Measurements from ENCODE around the gene MORN1. TPM values are rescaled to one million over a fixed set of nuclear protein-coding genes. Genes with fewer than 3 reads are reported as not detected.
A peak's percentile ranks its signal among the peaks of the same experiment; 100 is the strongest.
"Not testable (repeated sequence)": the region's sequence is repeated elsewhere in the genome, so short reads cannot be mapped to it uniquely, and the experiment has no call there.

The MORN1 gene
- total RNA-seq = 1 to 10 TPM; 3.1 to 7.1 (median 4.5) TPM
- long read RNA-seq, partial matches to known transcripts = 0 of 1 reads
- long read RNA-seq, other reads (novel, unspliced or antisense) = 1 of 1 reads

DNA sequence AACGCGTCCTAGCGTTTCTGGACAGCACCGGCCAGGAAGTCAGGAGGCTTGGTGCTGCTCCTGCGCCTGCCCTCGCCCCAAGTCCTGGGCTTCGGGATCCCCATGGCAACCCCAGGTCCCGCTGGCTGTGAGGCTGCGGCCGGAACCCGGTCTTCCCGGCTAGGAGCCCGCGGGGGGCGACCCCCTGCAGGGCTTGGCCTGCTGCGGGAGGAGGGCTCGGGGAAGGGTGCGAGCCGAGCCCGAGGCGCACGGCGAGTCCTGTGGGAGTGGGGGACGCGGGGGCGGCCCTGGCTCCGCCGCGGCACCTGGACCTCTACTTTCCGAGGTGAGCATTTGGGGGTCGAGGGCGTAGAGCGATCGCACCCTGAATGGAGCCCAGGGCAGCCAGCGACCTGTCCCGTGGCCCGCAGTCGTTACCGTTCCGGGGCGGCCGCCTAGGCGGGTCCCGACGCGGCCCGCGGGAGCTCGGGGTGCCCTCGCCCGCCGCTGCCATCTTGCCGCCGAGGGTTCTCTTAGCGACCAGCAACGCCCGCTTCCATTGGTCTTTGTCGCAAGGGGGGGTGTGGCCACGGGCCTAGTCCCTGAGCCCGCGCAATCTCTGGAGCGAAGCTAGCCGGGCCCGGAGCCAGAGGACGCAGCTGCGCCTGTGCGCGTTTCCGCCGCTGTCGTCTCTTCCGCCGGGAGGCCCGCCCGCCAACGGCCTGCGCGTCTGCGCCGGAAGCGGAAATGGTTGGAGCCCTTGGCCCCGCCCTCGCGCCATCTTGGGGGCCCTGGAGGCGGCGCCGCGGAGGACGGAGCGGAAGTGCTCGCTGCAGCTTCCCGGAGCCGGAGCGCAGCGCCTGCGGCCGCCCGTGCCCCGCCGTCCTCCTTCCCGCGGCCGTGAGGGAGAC, at the start of gene MORN1, which contains the start of gene RER1:
MORN1 (minus strand) TSS at position 514 of the 890 bp plus-strand sequence; CDS start at position 493, 21 bp downstream.
RER1 (plus strand) TSS at position 801 of the 890 bp plus-strand sequence. CDS start 3,950 bp downstream, outside the sequence.
- 0% methylated on average over 4 of the region's 103 CpGs for WGBS (ENCODE audit: insufficient coverage, low coverage, low lambda C conversion rate, missing lambda C conversion rate)
- ATAC-seq (peak; percentile 91 to 96 (median 94)), DNase-seq (peak; percentile 100)
- Histone ChIP-seq H3K9me3 (no peaks in the 10 kb centered on the region), H3K4me3 (peak within 1 kb of the TSS; percentile 86 to 99 (median 96)), H3K27ac (peak within 1 kb of the TSS; percentile 45 to 72 (median 69)), H3K27me3 (no peaks in the 10 kb centered on the region), H3K4me1 (peaks cover 0 to 21% (median 5%) of the 10 kb centered on the region in 4 donors), H3K36me3 (peaks cover 0 to 8% (median 4%) of the 10 kb centered on the region in 4 donors)
- TF ChIP-seq CTCF (IDR thresholded peaks at IDR 0.05) = peak in 1 of 4 donors; percentile 12
- peak; percentile 95 for TF ChIP-seq POLR2A (IDR thresholded peaks at IDR 0.05)
- intact Hi-C loops (cut with DNase I) = no loop called here

GRCh38 chr1:2440346-2440745, 49.0 kb upstream of the MORN1 start:
- H3K4me1 ChIP-seq; H3K4me3 ChIP-seq; H3K9me3 ChIP-seq; DNase-seq; ATAC-seq; H3K27ac ChIP-seq; H3K36me3 ChIP-seq; intact Hi-C loops (cut with DNase I); H3K27me3 ChIP-seq: not testable (repeated sequence)
- WGBS (ENCODE audit: insufficient coverage, low coverage, low lambda C conversion rate, missing lambda C conversion rate) = 91% methylated on average over 14 of the region's 23 CpGs

DNA sequence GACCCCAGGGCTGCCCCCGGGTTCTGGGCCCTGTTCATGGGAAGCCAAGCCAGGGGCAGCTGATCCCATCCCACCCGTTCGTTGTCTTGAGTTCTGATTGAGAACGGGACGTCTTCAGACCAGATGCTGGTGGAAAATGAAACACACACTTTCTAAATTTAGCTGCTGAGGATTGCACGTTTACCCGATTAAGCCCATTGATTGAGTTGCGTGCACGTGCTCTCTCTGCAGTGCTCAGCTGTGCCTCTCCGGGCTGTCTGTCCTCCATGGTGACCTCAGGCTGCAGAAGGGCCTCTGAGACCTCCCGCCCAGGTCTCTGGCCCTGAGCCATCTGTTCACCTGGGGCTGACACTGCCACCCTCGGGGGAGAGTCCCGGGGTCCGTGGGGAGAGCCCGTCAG, 48.0 kb upstream of the MORN1 start:
- Histone ChIP-seq H3K36me3 (no peaks in the 10 kb centered on the region), H3K27me3 (peaks cover 0 to 9% of the 10 kb centered on the region in 2 donors), H3K4me1 (no peaks in the 10 kb centered on the region), H3K27ac (no peak overlapping the region), H3K9me3 (no peaks in the 10 kb centered on the region), H3K4me3 (no peak overlapping the region)
- ATAC-seq = no peak
- TF ChIP-seq POLR2A (IDR thresholded peaks at IDR 0.05) (no peak), CTCF (IDR thresholded peaks at IDR 0.05) (no peak)
- intact Hi-C loops (cut with DNase I) = loop anchor here in 1 of 2 donors (10.0 kb wide), 1 partner anchor 165 kb away; no protein-coding TSS in a partner anchor
- WGBS (ENCODE audit: insufficient coverage, low coverage, low lambda C conversion rate, missing lambda C conversion rate) = 70% methylated on average over 2 of the region's 15 CpGs
- no peak for DNase-seq

- intact Hi-C loops (cut with DNase I) = loop anchor here in 1 of 2 donors (10.0 kb wide), 1 partner anchor 166 kb away; no protein-coding TSS in a partner anchor
- no peak for ATAC-seq
- peaks cover 0 to 9% of the 10 kb centered on the region in 2 donors for H3K27me3 ChIP-seq
- H3K4me3 ChIP-seq = no peak overlapping the region
- TF ChIP-seq CTCF (IDR thresholded peaks at IDR 0.05) = no peak
- no peak for TF ChIP-seq POLR2A (IDR thresholded peaks at IDR 0.05)
- no peak for DNase-seq
- no peaks in the 10 kb centered on the region for H3K4me1 ChIP-seq
- no peaks in the 10 kb centered on the region for H3K9me3 ChIP-seq
- no peak overlapping the region for H3K27ac ChIP-seq
- WGBS (ENCODE audit: insufficient coverage, low coverage, low lambda C conversion rate, missing lambda C conversion rate) = 80% methylated on average over 2 of the region's 14 CpGs
- H3K36me3 ChIP-seq = no peaks in the 10 kb centered on the region
Observed at GRCh38 chr1:2438641-2439040, 47.3 kb upstream of the MORN1 start.

DNA sequence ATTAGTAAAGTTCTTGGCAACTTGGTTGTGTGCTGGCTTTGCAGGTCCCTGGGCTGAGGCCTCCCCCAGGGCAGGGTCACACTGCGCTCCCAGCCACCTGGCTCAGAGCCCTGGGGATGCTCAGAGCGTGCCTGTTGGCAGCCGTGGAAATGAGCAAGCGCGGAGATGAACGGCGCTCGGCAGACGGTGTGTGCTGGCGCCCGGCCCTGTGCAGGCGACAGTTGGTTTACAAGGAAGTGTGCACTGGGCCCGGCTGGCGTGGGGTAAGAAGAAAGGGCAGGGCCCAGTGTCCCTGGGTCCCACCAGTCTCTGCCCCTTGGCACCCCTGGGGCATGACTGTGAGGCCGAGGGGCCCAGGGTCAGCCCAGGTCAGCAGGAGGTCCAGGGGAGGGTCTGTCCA, 46.7 kb upstream of the MORN1 start:
- Histone ChIP-seq H3K9me3 (no peaks in the 10 kb centered on the region), H3K4me3 (no peak overlapping the region), H3K4me1 (no peaks in the 10 kb centered on the region), H3K27ac (no peak overlapping the region), H3K27me3 (peaks cover 0 to 6% of the 10 kb centered on the region in 2 donors), H3K36me3 (no peaks in the 10 kb centered on the region)
- ATAC-seq (no peak), DNase-seq (no peak)
- 38% methylated on average over 3 of the region's 15 CpGs for WGBS (ENCODE audit: insufficient coverage, low coverage, low lambda C conversion rate, missing lambda C conversion rate)
- TF ChIP-seq CTCF (IDR thresholded peaks at IDR 0.05) = no peak
- no peak for TF ChIP-seq POLR2A (IDR thresholded peaks at IDR 0.05)
- intact Hi-C loops (cut with DNase I) = loop anchor here in 1 of 2 donors (10.0 kb wide), 1 partner anchor 167 kb away; no protein-coding TSS in a partner anchor

Data from right lobe of liver (tissue), 6 donors.